Measurements from ENCODE around the gene CLDN4.

The CLDN4 gene

DNA sequence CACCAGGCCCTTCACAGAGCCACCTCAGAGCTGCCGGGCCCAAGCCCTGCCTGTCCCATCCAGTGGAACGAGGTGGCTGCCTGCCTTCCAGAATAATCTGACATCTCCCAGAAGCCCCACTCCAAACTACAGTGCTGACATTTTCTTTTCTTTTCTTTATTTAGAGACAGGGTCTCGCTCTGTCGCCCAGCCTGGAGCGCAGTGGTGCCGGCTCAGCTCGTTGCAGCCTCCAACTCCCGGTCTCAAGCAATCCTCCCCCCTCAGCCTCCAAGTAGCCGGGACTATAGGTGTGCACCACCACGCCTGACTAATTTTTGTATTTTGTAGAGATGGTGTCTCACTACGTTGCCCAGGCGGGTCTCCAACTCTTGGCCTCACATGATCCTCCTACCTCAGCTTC, 30.5 kb downstream of the CLDN4 start:
- no peaks in the 10 kb centered on the region for H3K27me3 ChIP-seq (ENCODE audit: insufficient read depth, low read depth, severe bottlenecking)
- H3K9me3 ChIP-seq (ENCODE audit: severe bottlenecking): no peaks in the 10 kb centered on the region
- no peak overlapping the region for H3K27ac ChIP-seq
- DNase-seq: no peak
- TF ChIP-seq, protein P1, sequence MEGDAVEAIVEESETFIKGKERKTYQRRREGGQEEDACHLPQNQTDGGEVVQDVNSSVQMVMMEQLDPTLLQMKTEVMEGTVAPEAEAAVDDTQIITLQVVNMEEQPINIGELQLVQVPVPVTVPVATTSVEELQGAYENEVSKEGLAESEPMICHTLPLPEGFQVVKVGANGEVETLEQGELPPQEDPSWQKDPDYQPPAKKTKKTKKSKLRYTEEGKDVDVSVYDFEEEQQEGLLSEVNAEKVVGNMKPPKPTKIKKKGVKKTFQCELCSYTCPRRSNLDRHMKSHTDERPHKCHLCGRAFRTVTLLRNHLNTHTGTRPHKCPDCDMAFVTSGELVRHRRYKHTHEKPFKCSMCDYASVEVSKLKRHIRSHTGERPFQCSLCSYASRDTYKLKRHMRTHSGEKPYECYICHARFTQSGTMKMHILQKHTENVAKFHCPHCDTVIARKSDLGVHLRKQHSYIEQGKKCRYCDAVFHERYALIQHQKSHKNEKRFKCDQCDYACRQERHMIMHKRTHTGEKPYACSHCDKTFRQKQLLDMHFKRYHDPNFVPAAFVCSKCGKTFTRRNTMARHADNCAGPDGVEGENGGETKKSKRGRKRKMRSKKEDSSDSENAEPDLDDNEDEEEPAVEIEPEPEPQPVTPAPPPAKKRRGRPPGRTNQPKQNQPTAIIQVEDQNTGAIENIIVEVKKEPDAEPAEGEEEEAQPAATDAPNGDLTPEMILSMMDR (IDR thresholded peaks at IDR 0.05; ENCODE audit: low read depth, low read length): no peak
- H3K36me3 ChIP-seq: no peaks in the 10 kb centered on the region
- H3K4me3 ChIP-seq (ENCODE audit: low read depth, low read length): no peak overlapping the region

DNA sequence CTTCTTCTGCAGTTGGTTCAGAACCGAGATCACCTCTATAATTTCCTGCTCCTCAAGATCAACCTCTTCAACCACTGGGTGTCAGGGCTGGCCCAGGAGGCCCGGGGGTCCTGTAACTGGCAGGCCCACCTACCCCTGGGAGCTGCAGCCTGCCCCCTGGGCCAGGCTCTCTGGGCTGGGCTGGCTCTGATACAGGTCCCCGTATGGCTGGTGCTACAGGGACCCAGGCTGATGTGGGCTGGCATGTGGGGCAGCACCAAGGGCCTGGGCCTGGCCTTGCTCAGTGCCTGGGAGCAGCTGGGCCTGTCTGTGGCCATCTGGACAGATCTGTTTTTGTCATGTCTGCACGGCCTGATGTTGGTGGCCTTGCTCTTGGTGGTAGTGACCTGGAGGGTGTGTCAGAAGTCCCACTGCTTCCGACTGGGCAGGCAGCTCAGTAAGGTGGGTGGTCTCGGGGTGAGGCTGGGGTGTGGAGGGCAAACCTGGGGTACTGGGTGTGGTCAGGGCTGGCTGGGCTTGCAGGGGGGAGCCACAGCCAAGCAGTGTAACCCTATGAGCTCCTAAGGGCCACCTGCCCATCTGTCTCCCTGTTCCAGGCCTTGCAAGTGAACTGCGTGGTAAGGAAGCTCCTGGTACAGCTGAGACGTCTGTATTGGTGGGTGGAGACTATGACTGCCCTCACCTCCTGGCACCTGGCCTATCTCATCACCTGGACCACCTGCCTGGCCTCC, 34.4 kb downstream of the CLDN4 start:
- H3K27me3 ChIP-seq (ENCODE audit: insufficient read depth, low read depth, severe bottlenecking): no peaks in the 10 kb centered on the region
- TF ChIP-seq, protein P1 (IDR thresholded peaks at IDR 0.05; ENCODE audit: low read depth, low read length): no peak
- no peaks in the 10 kb centered on the region for H3K36me3 ChIP-seq
- no peak for DNase-seq
- no peak overlapping the region for H3K4me3 ChIP-seq (ENCODE audit: low read depth, low read length)
- no peaks in the 10 kb centered on the region for H3K9me3 ChIP-seq (ENCODE audit: severe bottlenecking)
- H3K27ac ChIP-seq: peak overlapping the region; percentile 40

DNA sequence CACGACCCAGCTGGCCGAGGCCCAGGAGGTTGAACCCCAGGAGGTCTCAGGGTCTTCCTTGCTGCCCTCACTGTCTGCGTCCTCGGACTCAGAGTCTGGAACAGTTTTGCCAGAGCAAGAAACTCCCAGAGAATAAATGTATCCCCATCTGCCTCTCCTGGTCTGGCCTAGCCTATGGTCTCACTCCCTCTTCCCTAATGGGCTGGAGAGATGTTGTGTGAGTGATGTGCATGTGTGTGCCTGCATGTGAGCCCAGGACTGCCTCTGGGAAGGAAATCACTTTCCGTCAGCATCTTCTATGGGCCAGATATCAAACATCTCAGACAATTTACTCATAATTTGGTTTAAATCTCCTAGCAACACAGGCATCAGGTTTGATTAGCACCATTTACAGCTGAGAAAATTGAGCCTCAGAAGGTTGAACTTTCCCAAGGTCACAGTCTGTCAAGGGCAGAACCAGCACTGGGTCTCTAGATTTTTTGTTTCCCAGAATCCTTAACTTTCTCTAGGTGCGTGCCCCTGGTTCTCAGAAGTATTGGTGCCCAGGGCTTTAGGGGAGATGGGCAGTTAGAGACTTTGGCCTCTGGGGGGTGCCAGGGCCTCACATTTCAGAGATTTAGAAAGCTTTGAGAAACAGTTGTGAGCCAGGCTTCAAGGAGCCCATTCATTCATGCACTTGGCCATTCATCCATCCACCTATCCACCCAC, 35.1 kb downstream of the CLDN4 start:
- Histone ChIP-seq H3K9me3 (ENCODE audit: severe bottlenecking) (no peaks in the 10 kb centered on the region), H3K27me3 (ENCODE audit: insufficient read depth, low read depth, severe bottlenecking) (no peaks in the 10 kb centered on the region), H3K36me3 (no peaks in the 10 kb centered on the region), H3K27ac (no peak overlapping the region), H3K4me3 (ENCODE audit: low read depth, low read length) (no peak overlapping the region)
- TF ChIP-seq, protein P1 (IDR thresholded peaks at IDR 0.05; ENCODE audit: low read depth, low read length): peak; percentile 70
- peak; percentile 54 for DNase-seq

DNA sequence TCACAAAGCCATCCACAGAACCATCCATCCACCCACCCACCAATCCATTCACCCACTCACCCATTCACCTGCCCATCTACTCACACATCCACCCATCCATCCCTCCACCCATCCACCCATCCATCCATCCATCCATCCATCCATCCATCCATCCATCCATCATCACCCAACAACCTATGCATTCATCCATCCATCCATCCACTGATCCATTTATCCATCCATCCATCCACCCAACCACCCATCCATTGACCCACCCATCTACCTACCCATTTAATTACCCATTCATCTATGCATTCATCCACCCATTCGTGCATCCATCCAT, 35.6 kb downstream of the CLDN4 start:
- Histone ChIP-seq H3K4me3 (ENCODE audit: low read depth, low read length) (no peak overlapping the region), H3K27me3 (ENCODE audit: insufficient read depth, low read depth, severe bottlenecking) (no peaks in the 10 kb centered on the region), H3K27ac (no peak overlapping the region), H3K9me3 (ENCODE audit: severe bottlenecking) (no peaks in the 10 kb centered on the region), H3K36me3 (no peaks in the 10 kb centered on the region)
- TF ChIP-seq, protein P1 (IDR thresholded peaks at IDR 0.05; ENCODE audit: low read depth, low read length): no peak
- DNase-seq: no peak

DNA sequence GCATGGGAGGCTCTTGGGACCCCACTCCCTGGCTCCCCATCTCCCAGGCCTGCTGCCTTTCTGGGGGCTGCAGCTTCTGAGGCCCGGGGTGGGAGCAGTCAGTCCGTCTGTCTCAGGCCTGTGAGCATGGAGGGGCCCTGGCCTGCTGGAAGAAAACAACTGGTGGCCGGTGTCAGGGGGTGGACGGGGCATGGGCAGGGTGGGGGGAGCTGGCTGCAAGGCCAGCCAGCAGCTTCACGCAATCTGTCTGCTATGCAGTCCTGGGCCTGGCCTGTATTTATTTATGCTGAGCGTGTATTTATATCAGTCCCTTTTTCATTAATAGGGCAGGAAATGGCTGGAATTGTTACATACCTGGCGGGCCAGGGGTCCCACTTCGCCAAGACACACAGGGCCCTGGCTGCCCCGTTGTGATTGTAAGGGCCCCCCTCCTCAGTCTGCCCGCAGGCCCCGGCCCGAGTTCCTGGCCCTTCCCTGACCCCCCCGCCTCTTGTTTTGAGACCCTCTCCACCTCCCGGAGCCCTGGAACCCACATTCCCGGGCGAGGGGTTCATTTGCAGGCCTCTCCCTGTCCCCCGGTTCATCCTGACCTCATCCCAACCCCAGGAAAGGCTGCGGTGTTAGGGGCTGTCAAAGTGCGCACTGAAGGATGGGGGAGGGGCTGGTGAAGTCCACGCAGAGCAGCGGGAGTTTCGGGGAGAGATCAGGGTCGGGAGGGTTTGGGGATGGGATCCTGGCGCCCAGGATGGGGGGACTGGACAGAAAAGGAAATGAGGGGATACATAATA, 38.4 kb downstream of the CLDN4 start:
- Histone ChIP-seq H3K27me3 (ENCODE audit: insufficient read depth, low read depth, severe bottlenecking) (no peaks in the 10 kb centered on the region), H3K27ac (no peak overlapping the region), H3K9me3 (ENCODE audit: severe bottlenecking) (no peaks in the 10 kb centered on the region), H3K4me3 (ENCODE audit: low read depth, low read length) (no peak overlapping the region), H3K36me3 (no peaks in the 10 kb centered on the region)
- TF ChIP-seq, protein P1 (IDR thresholded peaks at IDR 0.05; ENCODE audit: low read depth, low read length): no peak
- DNase-seq: no peak
